Measurements from ENCODE around the gene POGLUT3. TPM values are rescaled to one million over a fixed set of nuclear protein-coding genes. Genes with fewer than 3 reads are reported as not detected.

Gene POGLUT3
- total and polyA plus RNA-seq, 4 donors = 5.8 to 8.8 (median 7.6) TPM

GRCh38 chr11:108543316-108543964, 45.3 kb upstream of the POGLUT3 start:
- TF ChIP-seq SP1 (IDR thresholded peaks at IDR 0.05) (no peak), TAF1 (conservative IDR thresholded peaks at IDR 0.05) (no peak), YY1 (IDR thresholded peaks at IDR 0.05) (no peak), CTCF (IDR thresholded peaks at IDR 0.05; ENCODE audit: low read depth, low read length, missing input control) (no peak), FOXA2 (IDR thresholded peaks at IDR 0.05) (no peak), NR2F2 (IDR thresholded peaks at IDR 0.05) (no peak), MAX (IDR thresholded peaks at IDR 0.05) (no peak), ZBTB33 (IDR thresholded peaks at IDR 0.05) (no peak), ATF3 (IDR thresholded peaks at IDR 0.05) (no peak), HNF4G (IDR thresholded peaks at IDR 0.05) (no peak), HNF4A (conservative IDR thresholded peaks at IDR 0.05) (no peak), EGR1 (IDR thresholded peaks at IDR 0.05; ENCODE audit: low read depth in 2 of 2) (no peak), JUND (IDR thresholded peaks at IDR 0.05) (no peak), RAD21 (IDR thresholded peaks at IDR 0.05) (no peak), RXRA (IDR thresholded peaks at IDR 0.05) (no peak), FOXA1 (IDR thresholded peaks at IDR 0.05) (no peak), REST (IDR thresholded peaks at IDR 0.05) (no peak), GABPA (IDR thresholded peaks at IDR 0.05 in 1 of 2, conservative IDR thresholded peaks at IDR 0.05 in 1 of 2) (no peak)
- Histone ChIP-seq H3K27ac (ENCODE audit: low read depth in 1 of 2, low read length in 2 of 2) (no peak overlapping the region), H3K4me3 (ENCODE audit: low read depth in 1 of 3, low read length in 3 of 3) (no peak overlapping the region), H3K36me3 (ENCODE audit: control insufficient read depth in 4 of 4, insufficient read depth in 3 of 4, low read depth in 1 of 4, low read length in 3 of 4) (peaks cover 0 to 3% (median 0%) of the 10 kb centered on the region in 4 donors), H3K27me3 (ENCODE audit: control insufficient read depth in 4 of 4, insufficient read depth in 4 of 4, low read length in 3 of 4) (no peaks in the 10 kb centered on the region), H3K9ac (ENCODE audit: low read depth in 1 of 2, low read length in 2 of 2) (no peak overlapping the region), H3K9me3 (ENCODE audit: control insufficient read depth in 4 of 4, low read length in 3 of 4) (no peaks in the 10 kb centered on the region), H3K4me1 (ENCODE audit: control insufficient read depth in 4 of 4, insufficient read depth in 4 of 4, low read length in 3 of 4) (peaks cover 0 to 3% (median 0%) of the 10 kb centered on the region in 4 donors)
- DNase-seq (ENCODE audit: low spot score) = no peak
- WGBS = 91% methylated on average over 5 of the region's 5 CpGs

Measured in liver (tissue), 9 donors.